Neuronal stem cell (in vitro differentiated cells): ENCODE results near the gene CEP57L1.

ENCODE experiments used
- DNase-seq: peaks from one replicate; pipeline ENCODE4 v3.0.0-alpha.2; 2013; ENCODE audit warnings: low spot score
- H2AFZ ChIP-seq: one replicate; pipeline ENCODE4 v1.6.1; 2013; ENCODE audit warnings: mild to moderate bottlenecking, low read length, inconsistent platforms
- H2AK5ac ChIP-seq: 2 replicates; pipeline ENCODE4 v1.6.1; 2013; ENCODE audit warnings: low read depth, mild to moderate bottlenecking, inconsistent platforms, low read length, moderate library complexity, mixed read lengths
- H2BK120ac ChIP-seq: 2 replicates; pipeline ENCODE4 v1.6.1; 2013; ENCODE audit warnings: low read depth, mild to moderate bottlenecking, inconsistent platforms, low read length, moderate library complexity, mixed read lengths
- H2BK12ac ChIP-seq: one replicate; pipeline ENCODE4 v1.6.1; 2013; ENCODE audit warnings: low read length, inconsistent platforms
- H2BK15ac ChIP-seq: 2 replicates; pipeline ENCODE4 v1.6.1; 2013; ENCODE audit warnings: mild to moderate bottlenecking, low read length, inconsistent platforms, mixed read lengths
- H2BK5ac ChIP-seq: one replicate; pipeline ENCODE4 v1.6.1; 2013; ENCODE audit warnings: inconsistent platforms, mild to moderate bottlenecking, low read length, moderate library complexity
- H3K14ac ChIP-seq: one replicate; pipeline ENCODE4 v1.6.1; 2013; ENCODE audit warnings: low read length, inconsistent platforms
- H3K18ac ChIP-seq: 2 replicates; pipeline ENCODE4 v1.6.1; 2013; ENCODE audit warnings: low read length, inconsistent platforms
- H3K23ac ChIP-seq: 2 replicates; pipeline ENCODE4 v1.6.1; 2013; ENCODE audit warnings: low read depth, mild to moderate bottlenecking, mixed read lengths, low read length, inconsistent platforms; ENCODE audit not compliant: poor library complexity
- H3K27ac ChIP-seq: replicated peaks from 3 replicates; pipeline ENCODE4 v1.5.1; 2013; ENCODE audit warnings: low read length, inconsistent platforms
- H3K27me3 ChIP-seq, 3 experiments: 2 replicates each; pipeline ENCODE4 v1.6.1; 2013; ENCODE audit warnings: low read length in 3 of 3, mild to moderate bottlenecking in 2 of 3, inconsistent platforms in 1 of 3, low read depth in 1 of 3, mixed read lengths in 1 of 3, moderate library complexity in 1 of 3; ENCODE audit not compliant: control insufficient read depth in 3 of 3, insufficient read depth in 3 of 3
- H3K36me3 ChIP-seq, 2 donors: replicated peaks in 1 of 2; 2 replicates each; pipeline ENCODE4 v1.6.1; 2013; ENCODE audit warnings: low read length in 2 of 2; ENCODE audit not compliant: control insufficient read depth in 2 of 2, insufficient read depth in 2 of 2
- H3K4ac ChIP-seq: 2 replicates; pipeline ENCODE4 v1.6.1; 2013; ENCODE audit warnings: inconsistent platforms, mild to moderate bottlenecking, low read length, moderate library complexity
- H3K4me1 ChIP-seq, 2 donors: 1 replicate in 1 of 2; 2 replicates in 1 of 2; pipeline ENCODE4 v1.6.1; 2013; ENCODE audit warnings: low read length in 2 of 2, low read depth in 1 of 2; ENCODE audit not compliant: control insufficient read depth in 2 of 2, insufficient read depth in 1 of 2
- H3K4me2 ChIP-seq: one replicate; pipeline ENCODE4 v1.6.1; 2013; ENCODE audit warnings: mild to moderate bottlenecking, low read length, inconsistent platforms; ENCODE audit not compliant: insufficient read depth, poor library complexity, severe bottlenecking
- H3K4me3 ChIP-seq, 2 donors: 2 replicates each; pipeline ENCODE4 v1.5.1; 2013; ENCODE audit warnings: low read length in 2 of 2, mild to moderate bottlenecking in 2 of 2, inconsistent platforms in 1 of 2, moderate library complexity in 1 of 2
- H3K79me1 ChIP-seq: one replicate; pipeline ENCODE4 v1.6.1; 2013; ENCODE audit warnings: low read depth, mild to moderate bottlenecking, inconsistent platforms, low read length, moderate library complexity
- H3K9ac ChIP-seq: one replicate; pipeline ENCODE4 v1.6.1; 2013; ENCODE audit warnings: mild to moderate bottlenecking, low read depth, low read length, inconsistent platforms; ENCODE audit not compliant: poor library complexity
- H3K9me3 ChIP-seq, 2 donors: replicated peaks in 1 of 2; 2 replicates each; pipeline versions ENCODE3 to v1.6.1; 2013; ENCODE audit warnings: low read length in 2 of 2, mild to moderate bottlenecking in 2 of 2, inconsistent platforms in 1 of 2, low read depth in 1 of 2, mixed read lengths in 1 of 2, moderate library complexity in 1 of 2; ENCODE audit not compliant: control insufficient read depth in 2 of 2, insufficient read depth in 1 of 2
- H4K8ac ChIP-seq: one replicate; pipeline ENCODE4 v1.6.1; 2013; ENCODE audit warnings: low read depth, mild to moderate bottlenecking, inconsistent platforms, low read length, moderate library complexity
- H4K91ac ChIP-seq: one replicate; pipeline ENCODE4 v1.6.1; 2013; ENCODE audit warnings: low read length, low read depth, mild to moderate bottlenecking, inconsistent platforms; ENCODE audit not compliant: poor library complexity
- WGBS, 2 donors: extraction: QIAGEN DNeasy Blood & Tissue Kit; methylation state at CpG; one replicate each; pipeline ENCODE4 v1.1.7; 2013; ENCODE audit warnings: missing lambda C conversion rate in 2 of 2, mixed read lengths in 1 of 2; ENCODE audit not compliant: insufficient read length in 2 of 2, insufficient replicate concordance in 1 of 2; ENCODE audit errors: extremely low coverage in 2 of 2; 5-methylcytosine and 5-hydroxymethylcytosine counted together

CEP57L1 gene

GRCh38 chr6:109059153-109059552, 36.2 kb upstream of the CEP57L1 start:
- H3K36me3 ChIP-seq, result no peaks in the 10 kb centered on the region
- H2AFZ ChIP-seq, result no peak overlapping the region
- no peak overlapping the region for H3K23ac ChIP-seq
- no peak overlapping the region for H3K4me3 ChIP-seq
- WGBS, 2 donors, result no CpG with 5 or more reads among the region's 3 CpGs
- no peaks in the 10 kb centered on the region for H3K79me1 ChIP-seq
- no peak overlapping the region for H4K8ac ChIP-seq
- no peak overlapping the region for H3K9ac ChIP-seq
- no peak overlapping the region for H2BK15ac ChIP-seq
- no peak overlapping the region for H3K4ac ChIP-seq
- no peak overlapping the region for H2BK12ac ChIP-seq
- H3K4me2 ChIP-seq, result no peak overlapping the region
- no peak overlapping the region for H3K18ac ChIP-seq
- no peak overlapping the region for H4K91ac ChIP-seq
- H2BK5ac ChIP-seq, result no peak overlapping the region
- H3K4me1 ChIP-seq, result peaks cover 0 to 13% of the 10 kb centered on the region in 2 donors
- H2AK5ac ChIP-seq, result no peak overlapping the region
- H2BK120ac ChIP-seq, result no peak overlapping the region
- DNase-seq, result no peak
- H3K14ac ChIP-seq, result no peak overlapping the region
- no peak overlapping the region for H3K27ac ChIP-seq
- H3K9me3 ChIP-seq, result no peaks in the 10 kb centered on the region
- H3K27me3 ChIP-seq, result no peaks in the 10 kb centered on the region

- Histone ChIP-seq H3K27me3 (no peaks in the 10 kb centered on the region), H3K79me1 (no peaks in the 10 kb centered on the region), H3K4me1 (peaks cover 0 to 13% of the 10 kb centered on the region in 2 donors), H2BK5ac (no peak overlapping the region), H3K9ac (no peak overlapping the region), H3K27ac (no peak overlapping the region), H3K23ac (no peak overlapping the region), H4K91ac (no peak overlapping the region), H2AK5ac (no peak overlapping the region), H3K36me3 (no peaks in the 10 kb centered on the region), H3K4me3 (no peak overlapping the region), H3K14ac (no peak overlapping the region), H3K18ac (no peak overlapping the region), H2BK15ac (no peak overlapping the region), H2BK120ac (no peak overlapping the region), H3K4ac (no peak overlapping the region), H3K9me3 (no peaks in the 10 kb centered on the region), H2BK12ac (no peak overlapping the region), H3K4me2 (no peak overlapping the region), H2AFZ (no peak overlapping the region), H4K8ac (no peak overlapping the region)
- no peak for DNase-seq
- WGBS, 2 donors, result no CpG with 5 or more reads among the region's 4 CpGs
These were observed 35.7 kb upstream of the CEP57L1 start for GRCh38 chr6:109059571-109060021.

- H3K23ac ChIP-seq, result no peak overlapping the region
- no peak overlapping the region for H3K9ac ChIP-seq
- H3K27me3 ChIP-seq, result no peaks in the 10 kb centered on the region
- H3K36me3 ChIP-seq, result no peaks in the 10 kb centered on the region
- H3K9me3 ChIP-seq, result no peaks in the 10 kb centered on the region
- no peak overlapping the region for H2BK120ac ChIP-seq
- H4K8ac ChIP-seq, result no peak overlapping the region
- peaks cover 0 to 13% of the 10 kb centered on the region in 2 donors for H3K4me1 ChIP-seq
- H2AK5ac ChIP-seq, result no peak overlapping the region
- no peak overlapping the region for H3K4me3 ChIP-seq
- no peak overlapping the region for H3K27ac ChIP-seq
- H3K4ac ChIP-seq, result no peak overlapping the region
- H2BK15ac ChIP-seq, result no peak overlapping the region
- WGBS, 2 donors, result no CpG with 5 or more reads among the region's 2 CpGs
- H4K91ac ChIP-seq, result no peak overlapping the region
- no peak overlapping the region for H3K18ac ChIP-seq
- H3K4me2 ChIP-seq, result no peak overlapping the region
- DNase-seq, result no peak
- no peak overlapping the region for H2BK5ac ChIP-seq
- H2AFZ ChIP-seq, result no peak overlapping the region
- H3K79me1 ChIP-seq, result no peaks in the 10 kb centered on the region
- no peak overlapping the region for H3K14ac ChIP-seq
- no peak overlapping the region for H2BK12ac ChIP-seq
These were observed 34.7 kb upstream of the CEP57L1 start for GRCh38 chr6:109060571-109060970.

DNA sequence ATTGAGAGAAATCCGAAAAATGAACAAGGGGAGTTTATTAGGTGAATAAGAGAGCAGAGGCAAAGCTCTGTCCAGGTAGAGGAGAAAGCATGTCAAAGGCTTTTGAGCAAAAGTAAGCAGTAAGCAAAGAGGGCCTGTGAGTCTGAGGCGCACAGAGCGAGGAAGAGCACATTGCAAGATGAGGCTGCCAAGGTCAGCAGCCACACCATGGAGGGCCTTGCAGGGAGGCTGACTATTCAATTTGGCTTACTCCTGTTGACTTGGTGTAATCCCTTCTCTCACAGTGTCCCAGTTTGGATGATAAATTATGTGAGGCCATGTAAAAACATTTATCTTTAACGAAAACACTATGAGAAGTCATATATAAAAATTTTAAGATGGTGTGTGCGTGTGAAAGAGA, 33.1 kb upstream of the CEP57L1 start:
- H3K4ac ChIP-seq, result no peak overlapping the region
- no peak overlapping the region for H2AFZ ChIP-seq
- WGBS, 2 donors, result no CpG with 5 or more reads among the region's 5 CpGs
- H3K27ac ChIP-seq, result no peak overlapping the region
- no peak overlapping the region for H2BK120ac ChIP-seq
- H2BK12ac ChIP-seq, result no peak overlapping the region
- H3K36me3 ChIP-seq, result no peaks in the 10 kb centered on the region
- H3K18ac ChIP-seq, result no peak overlapping the region
- no peak overlapping the region for H3K4me2 ChIP-seq
- H2AK5ac ChIP-seq, result no peak overlapping the region
- no peaks in the 10 kb centered on the region for H3K27me3 ChIP-seq
- no peaks in the 10 kb centered on the region for H3K9me3 ChIP-seq
- H2BK15ac ChIP-seq, result no peak overlapping the region
- peaks cover 2 to 13% of the 10 kb centered on the region in 2 donors for H3K4me1 ChIP-seq
- no peak overlapping the region for H3K4me3 ChIP-seq
- no peak overlapping the region for H3K23ac ChIP-seq
- H4K8ac ChIP-seq, result no peak overlapping the region
- no peak overlapping the region for H2BK5ac ChIP-seq
- H3K9ac ChIP-seq, result no peak overlapping the region
- H3K79me1 ChIP-seq, result no peaks in the 10 kb centered on the region
- no peak overlapping the region for H3K14ac ChIP-seq
- DNase-seq, result no peak
- no peak overlapping the region for H4K91ac ChIP-seq
